NCI-H1417 (cell line): Measurements from ENCODE around the gene ABL1.
"Not testable (repeated sequence)": the region's sequence is repeated elsewhere in the genome, so short reads cannot be mapped to it uniquely, and the experiment has no call there.

Source experiments
- DNase-seq, 3 experiments: peaks; one replicate each; lab custom pipeline; 2025; lab: John Stamatoyannopoulos, UW

The ABL1 gene

DNA sequence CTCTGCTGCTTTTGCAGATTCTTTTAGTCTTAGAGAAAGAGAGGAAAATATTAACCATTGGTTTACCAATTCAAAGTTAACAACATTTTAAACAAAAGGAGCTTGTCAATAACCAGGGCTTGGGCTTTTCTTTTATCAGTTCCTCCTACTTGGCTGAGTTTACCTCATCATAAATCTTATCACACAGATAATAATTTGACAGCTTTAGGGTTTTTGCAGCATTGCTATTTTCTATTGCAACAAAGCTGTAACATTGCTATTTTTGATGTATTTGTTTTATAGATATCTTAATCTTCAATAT is 9.8 kb upstream of the ABL1 start:
- no peak for DNase-seq

DNA sequence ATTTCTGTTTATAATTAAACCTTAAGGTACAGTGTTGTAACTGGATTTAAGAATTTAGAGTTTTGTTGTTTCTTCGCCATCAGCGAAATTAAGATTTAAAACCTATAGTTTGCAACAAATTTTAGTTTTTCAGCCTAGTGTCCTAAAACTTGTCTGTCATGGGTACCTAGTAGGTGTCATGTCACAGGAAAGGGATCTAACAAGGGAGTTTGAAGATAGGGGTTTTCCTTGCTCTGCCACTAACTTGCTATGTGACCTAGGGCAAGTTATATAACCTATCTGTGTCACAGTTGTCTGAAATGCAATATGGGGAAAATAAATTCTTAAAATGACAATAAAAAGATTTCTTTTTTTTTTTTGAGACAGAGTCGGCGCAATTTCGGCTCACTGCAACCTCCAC is 9.2 kb upstream of the ABL1 start:
- no peak for DNase-seq

DNA sequence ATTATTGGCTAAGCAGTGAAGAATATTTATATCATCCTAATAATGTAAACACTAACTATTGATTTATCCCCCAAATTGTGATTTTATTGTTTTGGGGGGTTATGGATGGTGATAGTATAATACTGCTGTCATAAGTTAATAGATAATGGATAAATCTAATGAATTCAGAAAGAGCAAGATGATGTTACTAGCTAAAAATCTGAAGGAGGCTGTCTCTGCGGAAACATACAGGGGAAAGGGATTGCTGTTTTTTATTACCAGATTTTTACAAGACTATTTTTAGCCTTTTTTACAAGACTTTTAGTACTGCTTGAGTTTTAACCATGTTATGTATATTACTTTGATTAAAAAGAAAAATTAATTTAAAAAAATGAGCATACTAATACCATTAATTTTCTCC is 5.3 kb upstream of the ABL1 start:
- no peak for DNase-seq

DNA sequence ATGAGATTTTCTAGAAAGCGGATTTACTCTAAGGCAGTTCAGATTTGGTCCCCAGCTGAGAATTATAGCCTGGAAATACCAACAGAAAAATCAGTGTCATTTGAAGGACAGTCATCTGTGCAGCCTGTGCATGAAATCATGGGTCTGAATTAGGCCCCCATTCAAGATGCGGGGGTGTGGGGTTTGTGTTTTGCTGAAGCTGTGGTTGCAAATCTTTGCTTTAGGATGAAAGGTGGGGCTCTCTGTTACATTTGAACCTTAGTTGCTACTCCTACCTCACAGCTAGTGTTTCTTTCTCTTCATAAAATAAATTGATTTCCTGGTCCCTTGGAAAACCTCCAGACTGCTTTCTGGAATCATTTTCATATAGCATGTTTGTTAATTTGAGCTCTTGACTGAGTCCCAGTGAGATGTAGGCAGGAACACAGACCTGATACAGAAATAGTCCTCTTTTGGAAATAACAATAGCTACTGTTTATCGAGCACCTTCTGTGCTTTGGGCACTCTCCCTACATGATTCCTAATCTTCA is 4.8 kb upstream of the ABL1 start:
- DNase-seq: no peak

DNA sequence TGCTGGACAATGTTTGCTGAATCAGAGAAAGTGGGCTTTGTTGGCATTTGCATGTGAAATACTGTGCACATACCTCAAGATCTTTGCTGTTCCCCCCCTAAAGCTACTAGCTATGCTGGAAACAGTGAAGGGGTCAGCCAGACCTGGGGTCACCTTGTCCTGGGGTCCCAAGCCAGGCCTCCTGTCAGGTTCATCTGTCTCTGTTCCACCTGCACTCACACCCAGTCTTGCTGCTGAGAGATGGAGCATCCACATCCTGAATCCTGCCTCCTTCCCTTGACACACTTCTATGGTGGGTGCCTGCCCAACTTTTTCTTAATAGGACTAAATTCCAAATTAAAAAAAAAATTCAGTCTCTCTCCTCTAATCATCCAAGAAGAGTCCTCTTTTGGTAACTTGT is 4.0 kb upstream of the ABL1 start:
- DNase-seq: no peak

DNA sequence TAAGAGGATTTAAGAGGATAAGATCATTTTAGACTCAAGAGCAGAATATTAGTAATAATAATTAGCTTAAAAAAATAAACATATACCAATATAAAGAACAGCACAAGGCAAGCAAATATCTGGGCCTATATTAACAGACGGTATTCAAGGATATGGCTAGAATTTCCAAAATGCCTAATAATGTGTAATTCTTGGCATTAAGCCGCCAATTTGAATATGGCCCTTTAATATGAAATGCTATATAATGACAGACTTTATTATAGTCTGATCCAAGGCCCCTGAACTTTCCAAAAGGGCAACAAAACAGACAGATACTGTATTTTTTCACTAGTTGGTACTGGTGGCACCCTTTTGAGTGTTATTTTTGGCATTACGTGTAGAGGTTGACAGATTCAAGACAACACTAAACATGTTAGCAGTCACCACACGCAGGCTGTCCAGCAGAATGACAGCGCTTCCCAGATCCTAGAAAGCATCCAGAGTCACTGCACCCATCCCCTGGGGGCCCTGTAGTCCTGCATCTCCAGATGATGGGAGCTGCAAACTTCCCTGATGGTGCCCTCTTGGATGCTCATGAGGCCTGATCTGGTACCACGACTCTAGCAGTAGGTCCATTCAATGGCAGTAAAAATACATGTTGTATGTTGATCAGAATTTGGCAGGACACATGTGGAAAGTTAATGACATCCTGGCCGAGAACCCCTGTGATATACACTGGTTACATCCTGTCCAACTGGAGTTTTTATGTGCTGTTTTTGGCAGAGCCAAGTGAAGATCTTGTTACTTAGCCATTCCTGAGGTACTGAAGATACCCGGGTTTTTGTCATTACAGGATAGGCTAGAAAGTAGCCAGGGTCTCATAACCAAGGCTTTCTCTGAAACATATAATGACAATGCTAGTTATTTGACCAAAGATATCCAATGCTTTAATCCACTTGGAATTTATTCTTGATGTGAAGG is 1.7 kb upstream of the ABL1 start:
- DNase-seq: peak in 1 of 3 experiments; percentile 47

DNA sequence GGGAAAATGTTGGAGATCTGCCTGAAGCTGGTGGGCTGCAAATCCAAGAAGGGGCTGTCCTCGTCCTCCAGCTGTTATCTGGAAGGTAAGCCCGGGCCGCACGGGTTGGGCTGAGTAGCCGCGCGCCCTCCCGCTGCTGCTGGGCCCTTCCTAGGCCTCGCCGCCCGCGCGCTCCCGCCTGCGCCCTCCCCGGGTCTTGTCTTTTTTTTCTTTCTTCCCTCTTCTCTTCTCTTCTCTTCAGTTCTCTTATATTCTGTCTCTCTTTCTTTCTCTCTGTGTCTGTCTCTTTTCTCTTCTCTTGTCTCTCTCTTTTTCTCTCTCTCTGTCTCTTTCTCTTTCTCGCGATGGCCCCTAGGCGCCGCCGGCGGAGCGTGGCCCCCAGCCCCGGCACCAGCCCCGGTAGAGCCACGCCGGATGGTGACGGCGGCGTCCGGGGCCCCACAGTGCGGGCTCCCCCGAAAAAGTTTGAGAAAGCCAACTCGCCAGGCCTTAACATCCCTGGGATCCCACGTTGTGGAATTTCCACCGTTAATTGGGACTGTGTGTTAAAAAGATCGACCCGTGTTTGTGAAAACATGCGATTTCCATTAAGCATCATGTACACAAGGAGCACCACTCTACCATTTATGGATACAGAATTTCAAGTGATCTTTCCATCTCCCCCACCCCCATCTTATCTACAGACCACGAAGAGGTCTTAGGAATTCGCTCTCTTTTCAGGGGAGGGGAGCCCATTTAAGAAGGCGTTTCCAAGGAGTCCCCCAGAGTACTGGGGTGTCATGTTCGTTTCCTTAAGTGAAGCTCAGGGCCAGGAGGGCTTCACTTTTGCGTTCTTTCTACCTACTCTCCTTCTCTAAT is 616 bp downstream of the ABL1 start:
- peak; percentile 19 to 84 (median 79) for DNase-seq

DNA sequence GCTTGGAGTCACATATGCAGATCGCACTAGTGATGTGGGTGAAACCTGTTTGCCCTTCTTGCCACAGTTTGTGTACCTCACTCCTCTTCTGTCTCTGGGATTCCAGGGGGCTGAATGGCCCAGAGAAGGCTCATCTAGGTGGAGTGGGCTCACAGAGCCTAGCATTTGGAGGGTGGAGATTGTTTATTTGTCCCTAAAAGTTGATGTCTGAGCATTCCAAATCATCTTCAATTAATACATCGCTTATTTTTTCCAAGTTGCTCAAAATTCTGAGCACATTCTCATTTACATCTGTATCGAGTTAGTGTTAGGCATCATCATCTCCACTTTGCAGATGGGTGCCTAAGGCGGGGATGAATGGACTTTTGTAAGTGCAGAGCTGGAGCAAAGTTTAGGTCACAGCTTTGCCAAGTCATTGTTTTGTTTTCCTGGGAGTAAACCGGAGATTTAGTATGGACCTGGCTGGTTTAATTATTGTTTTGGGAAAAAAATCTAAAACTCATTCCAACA is 2.0 kb downstream of the ABL1 start:
- no peak for DNase-seq

DNA sequence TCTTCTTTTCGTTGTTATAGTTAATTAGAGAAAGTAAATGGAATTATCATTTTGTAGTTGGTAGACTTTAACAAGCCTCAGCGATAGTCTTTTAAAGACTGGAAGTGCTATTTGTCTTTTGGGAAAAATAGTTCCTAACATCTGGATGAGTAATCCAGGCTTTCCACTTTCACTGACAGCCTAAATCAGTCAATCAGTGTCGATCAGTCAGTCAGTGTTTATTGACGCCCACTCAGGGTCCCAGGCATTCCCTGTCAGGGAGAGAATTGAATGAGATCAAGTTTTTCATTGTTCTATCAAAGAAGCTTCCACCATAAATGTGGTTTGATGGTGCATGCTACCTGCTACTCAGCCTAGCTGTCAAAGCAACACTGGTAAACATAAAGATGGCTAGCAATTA is 2.6 kb downstream of the ABL1 start:
- DNase-seq: no peak

DNA sequence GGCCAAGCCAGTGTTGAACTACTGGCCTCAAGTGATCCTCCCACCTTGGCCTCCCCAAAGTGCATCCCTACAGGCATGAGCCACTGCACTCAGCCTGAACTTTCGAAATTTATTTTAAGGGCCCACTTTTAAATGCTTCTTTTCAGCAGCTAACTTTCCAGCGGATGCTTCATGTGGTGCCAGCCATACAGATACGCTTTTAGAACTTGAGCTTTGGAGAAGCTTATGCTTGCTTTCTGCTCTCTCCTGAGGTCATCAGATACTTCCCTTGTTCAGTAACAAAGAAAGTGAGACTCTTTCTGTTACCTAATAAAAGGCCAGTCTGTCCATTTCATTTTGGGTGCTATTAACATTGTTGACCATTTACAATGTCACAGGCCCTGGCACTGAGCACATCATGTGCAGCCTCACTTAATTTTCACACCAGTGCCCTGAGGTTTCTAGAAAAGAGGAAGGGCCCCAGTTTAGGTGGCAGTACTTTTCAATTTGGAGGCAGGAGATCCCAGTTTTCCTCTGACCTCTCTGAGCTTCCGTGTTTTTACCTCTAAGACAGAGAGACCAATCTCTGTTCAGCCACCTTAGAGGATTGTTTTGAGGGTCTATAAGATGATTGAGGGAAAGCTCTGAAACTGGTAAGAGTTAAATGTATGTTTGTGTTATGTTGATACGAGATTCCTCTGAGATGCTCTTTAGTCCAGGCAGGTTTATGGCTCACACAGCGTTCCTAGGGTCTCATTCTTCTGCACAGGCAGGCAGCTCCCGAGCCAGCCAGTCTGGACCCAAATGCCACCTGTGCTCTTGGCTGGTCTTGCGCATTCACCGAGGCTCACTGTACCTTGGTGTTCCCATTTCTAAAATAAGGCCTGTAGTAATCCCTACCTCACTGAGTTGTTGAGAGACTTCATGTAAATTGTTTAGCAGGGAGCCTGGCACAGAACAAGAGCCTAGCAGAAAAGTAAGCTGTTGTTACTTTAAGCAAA is 4.4 kb downstream of the ABL1 start:
- DNase-seq: no peak

DNA sequence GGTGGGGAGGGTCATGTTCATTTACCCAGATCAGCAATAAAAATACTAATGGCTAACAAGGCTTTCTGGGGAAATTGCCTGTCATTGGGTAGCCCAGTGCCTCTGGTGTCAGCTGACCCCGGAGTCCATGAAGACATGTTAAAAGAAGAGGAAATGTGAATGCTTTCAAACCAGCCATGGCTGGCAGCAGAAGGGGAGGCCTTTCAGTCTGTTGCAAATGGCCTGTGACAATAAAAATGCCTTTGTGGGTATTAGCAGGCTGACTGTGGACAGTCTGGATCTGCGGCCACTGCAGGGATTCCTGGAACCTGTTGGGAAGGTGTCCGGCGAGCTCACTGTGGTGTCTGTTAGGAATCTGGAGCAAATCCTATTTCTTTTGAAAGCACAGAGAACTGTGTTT is 7.5 kb downstream of the ABL1 start:
- DNase-seq: no peak

DNA sequence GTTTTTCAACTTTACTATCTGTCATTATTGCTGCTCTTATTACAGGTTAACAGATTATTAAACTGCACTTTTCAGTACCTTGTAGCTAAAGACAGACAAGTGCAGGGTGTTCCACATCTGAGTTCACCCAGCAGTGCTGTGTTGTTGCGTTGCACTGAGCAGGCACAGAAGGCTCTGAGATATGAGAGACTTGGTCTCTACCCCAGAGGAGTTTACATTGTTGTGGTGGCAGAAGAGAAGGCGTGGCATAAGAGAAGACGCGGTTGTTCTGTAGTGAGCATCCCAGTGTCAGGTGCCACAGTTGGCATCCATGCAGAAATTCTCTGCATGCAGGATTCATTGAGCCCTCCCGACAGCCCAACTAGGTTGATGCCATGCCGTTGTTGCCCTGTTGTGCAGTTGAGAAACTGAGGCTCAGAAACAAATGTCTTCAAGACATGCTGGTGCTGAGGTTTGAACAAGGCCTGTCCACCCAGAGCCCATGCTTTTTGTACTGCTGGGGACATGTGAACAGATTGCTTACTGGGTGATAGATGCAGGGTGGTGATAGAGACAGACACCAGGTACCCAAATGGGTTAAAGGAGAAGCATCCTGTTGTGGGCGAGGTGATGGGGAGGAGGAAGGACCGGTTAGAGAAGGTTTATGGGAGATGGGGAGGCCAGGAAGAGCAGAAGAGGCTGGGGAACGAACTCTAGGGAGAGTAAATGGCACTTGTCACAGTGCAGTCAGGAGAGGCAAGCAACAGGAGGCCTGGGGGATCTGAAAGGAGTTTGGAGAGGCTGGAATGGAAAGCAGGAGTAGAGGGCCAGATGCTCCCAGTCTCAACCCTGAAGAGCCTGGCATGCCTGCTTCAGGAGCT is 8.2 kb downstream of the ABL1 start:
- DNase-seq: no peak

DNA sequence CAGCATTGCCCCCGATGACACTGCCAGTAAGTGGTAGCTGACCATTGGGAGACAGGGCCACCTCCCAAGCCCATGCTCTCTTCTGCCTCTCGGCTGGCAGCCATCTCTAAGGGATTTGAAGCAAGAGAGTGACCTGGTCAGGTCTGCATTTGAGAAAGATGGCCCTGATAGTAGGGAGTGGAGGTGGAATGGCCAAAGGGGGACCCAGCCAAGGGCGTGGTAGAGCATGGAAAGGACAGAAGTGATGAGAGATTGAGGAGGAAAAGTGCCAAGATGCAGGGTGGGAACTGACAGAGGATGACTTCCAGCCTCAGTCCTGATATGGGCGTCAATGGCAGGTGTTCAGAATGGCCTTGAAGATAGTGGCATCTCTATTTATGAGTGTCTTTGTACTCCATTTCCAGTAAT is 9.0 kb downstream of the ABL1 start:
- DNase-seq: no peak

DNA sequence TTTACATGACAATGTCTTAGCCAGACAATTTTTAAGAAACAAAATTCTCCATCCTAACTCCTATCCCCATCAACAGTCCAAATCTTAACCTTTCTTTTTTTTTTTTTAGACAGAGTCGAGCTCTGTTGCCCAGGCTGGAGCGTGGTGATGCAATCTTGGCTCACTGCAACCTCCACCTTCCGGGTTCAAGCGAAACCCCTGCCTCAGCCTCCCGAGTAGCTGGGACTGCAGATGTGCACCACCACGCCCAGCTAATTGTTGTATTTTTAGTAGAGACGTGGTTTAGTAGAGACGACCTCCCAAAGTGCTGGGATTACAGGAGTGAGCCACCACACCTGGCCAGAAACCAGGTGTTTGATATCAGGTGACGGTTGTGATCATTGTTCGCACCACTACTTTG is 10.2 kb downstream of the ABL1 start:
- no peak for DNase-seq

DNA sequence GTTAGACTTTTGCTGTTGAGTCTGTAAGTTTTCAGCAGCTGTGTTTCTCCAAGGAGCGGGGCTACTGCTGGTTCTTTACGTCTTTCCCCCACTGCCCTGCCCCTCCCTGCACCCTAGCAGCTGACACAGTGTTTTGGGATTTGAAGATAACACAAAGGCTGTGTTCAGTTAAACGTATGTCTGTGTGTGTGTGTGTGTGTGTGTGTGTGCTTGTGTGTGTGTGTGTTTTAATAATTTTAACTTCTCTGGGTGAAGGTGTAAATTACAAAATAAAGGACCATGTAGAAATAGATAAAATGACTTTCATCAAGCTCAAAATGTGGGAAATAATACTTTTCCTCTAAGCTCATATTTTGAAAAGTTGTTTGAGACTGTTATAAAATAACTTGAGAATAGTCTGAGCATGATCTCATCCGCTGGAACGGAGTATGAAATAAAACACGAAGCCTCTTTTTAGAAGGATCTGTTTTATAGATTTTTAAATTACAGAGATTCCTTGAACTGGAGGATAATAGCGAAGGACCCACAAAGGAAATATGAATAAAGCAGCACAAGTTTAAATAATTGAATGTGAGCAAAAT is 10.9 kb downstream of the ABL1 start:
- no peak for DNase-seq

DNA sequence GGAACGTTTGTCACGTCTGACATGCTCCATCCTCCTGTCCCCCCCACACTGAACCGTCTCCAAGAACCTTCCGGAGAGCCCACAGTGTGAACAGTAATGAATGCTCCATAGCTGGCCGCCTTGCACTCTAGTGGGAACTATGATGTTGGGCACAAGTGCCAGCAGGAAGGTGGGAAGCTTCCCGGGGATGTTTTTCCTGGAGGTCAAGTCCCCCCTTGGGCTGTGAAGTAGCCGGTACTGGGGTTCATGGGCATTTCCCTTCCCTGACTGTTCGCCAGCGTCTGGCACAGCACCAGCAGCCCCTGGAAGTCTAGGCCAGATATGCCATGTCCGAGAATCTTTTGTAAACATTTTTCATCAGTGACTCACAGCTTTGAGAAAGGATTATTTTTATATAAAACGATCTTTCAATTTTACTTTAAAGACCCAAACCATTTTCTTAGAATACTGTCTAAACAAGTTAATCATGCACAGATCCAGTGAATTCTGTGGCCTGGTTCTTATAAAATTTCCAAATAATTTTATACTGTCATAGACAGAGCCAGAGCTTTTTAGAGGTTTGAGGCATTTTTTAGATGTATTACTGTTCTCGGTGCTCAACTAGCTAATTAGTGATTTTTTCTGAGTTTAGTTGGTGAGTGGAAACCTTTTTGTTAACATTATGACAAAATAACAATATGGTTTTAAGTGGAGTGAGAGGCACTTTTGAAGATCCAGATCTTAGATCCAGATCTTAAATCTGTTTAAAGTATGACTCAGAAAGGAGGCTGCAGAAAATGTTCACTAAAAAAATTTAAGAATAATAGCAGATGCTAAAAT is 11.6 kb downstream of the ABL1 start:
- DNase-seq: no peak

DNA sequence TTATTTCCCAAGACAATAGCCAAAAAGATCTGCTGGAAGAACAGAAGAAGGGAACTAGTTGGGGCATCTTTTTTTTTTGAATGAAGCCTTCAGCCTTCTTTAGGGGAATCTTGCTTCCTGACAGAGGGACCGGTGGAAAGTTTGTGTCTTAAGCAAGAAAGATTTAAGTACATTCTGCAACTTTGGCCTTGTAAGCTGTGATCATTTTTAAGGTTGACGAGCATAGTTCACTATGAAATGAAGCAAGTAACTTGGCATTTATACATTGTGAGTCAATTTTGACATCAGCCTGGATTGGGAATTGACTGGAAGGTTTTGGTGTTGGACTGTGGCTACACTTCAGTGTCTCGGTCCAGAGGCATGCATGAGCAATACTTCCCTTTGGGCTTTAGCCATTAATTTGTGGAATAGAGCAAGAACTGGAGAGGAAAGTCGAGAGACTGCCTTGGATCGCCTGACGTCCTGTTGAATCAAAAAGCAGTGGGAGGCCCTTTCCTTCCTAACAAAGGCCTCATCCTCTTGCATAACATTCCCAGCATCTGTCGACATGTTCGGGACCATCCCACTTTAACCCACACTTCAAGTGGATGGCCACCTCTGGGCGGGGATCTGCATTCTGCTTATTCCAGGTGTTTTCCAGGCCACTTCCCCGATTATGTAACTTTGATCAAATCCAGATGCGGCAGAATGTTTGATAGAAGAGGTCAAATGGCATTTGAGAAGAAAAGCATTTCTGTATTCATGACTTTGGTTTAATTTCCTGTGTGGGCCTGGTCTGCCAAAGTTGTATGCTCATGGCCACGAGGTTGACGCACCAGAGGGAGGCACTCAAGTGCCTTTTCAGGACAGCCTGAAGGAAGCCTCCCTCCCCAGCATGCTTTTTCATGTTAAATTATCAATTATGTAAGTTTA is 12.5 kb downstream of the ABL1 start:
- no peak for DNase-seq

DNA sequence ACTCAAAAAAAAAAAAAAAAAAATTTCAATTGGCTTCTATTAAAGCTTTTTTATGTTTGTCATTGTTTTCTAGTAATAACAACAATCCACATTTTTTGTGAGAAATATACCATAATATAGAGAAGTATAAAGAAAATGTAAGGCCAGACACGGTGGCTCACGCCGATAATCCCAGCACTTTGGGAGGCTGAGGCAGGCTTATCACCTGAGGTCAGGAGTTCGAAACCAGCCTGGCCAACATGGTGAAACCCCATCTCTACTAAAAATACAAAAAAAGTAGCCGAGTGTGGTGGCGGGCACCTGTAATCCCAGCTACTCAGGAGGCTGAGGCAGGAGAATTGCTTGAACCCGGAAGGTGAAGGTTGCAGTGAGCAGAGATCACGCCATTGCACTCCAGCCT is 13.5 kb downstream of the ABL1 start:
- not testable (repeated sequence) for DNase-seq
